ENCODE measurements around the gene A2ML1.
"Not testable (repeated sequence)": the region's sequence is repeated elsewhere in the genome, so short reads cannot be mapped to it uniquely, and the experiment has no call there.

The A2ML1 gene

GRCh38 chr12:8914716-8915526, 92.5 kb downstream of the A2ML1 start:
- no peaks in the 10 kb centered on the region for H3K36me3 ChIP-seq (ENCODE audit: control insufficient read depth, insufficient read depth, low read length)
- peak; percentile 67 for DNase-seq (ENCODE audit: extremely low read depth, insufficient read length)
- H3K4me3 ChIP-seq (replicated peaks; ENCODE audit: low read depth, low read length): peak overlapping the region; percentile 79
- no peaks in the 10 kb centered on the region for H3K27me3 ChIP-seq (replicated peaks; ENCODE audit: control insufficient read depth, insufficient read depth, low read length)
- TF ChIP-seq, protein P1, sequence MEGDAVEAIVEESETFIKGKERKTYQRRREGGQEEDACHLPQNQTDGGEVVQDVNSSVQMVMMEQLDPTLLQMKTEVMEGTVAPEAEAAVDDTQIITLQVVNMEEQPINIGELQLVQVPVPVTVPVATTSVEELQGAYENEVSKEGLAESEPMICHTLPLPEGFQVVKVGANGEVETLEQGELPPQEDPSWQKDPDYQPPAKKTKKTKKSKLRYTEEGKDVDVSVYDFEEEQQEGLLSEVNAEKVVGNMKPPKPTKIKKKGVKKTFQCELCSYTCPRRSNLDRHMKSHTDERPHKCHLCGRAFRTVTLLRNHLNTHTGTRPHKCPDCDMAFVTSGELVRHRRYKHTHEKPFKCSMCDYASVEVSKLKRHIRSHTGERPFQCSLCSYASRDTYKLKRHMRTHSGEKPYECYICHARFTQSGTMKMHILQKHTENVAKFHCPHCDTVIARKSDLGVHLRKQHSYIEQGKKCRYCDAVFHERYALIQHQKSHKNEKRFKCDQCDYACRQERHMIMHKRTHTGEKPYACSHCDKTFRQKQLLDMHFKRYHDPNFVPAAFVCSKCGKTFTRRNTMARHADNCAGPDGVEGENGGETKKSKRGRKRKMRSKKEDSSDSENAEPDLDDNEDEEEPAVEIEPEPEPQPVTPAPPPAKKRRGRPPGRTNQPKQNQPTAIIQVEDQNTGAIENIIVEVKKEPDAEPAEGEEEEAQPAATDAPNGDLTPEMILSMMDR (IDR thresholded peaks at IDR 0.05; ENCODE audit: insufficient read depth, low read length, poor library complexity, severe bottlenecking): no peak

GRCh38 chr12:8916154-8916553, 93.7 kb downstream of the A2ML1 start:
- Histone ChIP-seq H3K27me3 (replicated peaks; ENCODE audit: control insufficient read depth, insufficient read depth, low read length) (no peaks in the 10 kb centered on the region), H3K4me3 (replicated peaks; ENCODE audit: low read depth, low read length) (no peak overlapping the region), H3K36me3 (ENCODE audit: control insufficient read depth, insufficient read depth, low read length) (no peaks in the 10 kb centered on the region)
- no peak for DNase-seq (ENCODE audit: extremely low read depth, insufficient read length)
- TF ChIP-seq, protein P1 (IDR thresholded peaks at IDR 0.05; ENCODE audit: insufficient read depth, low read length, poor library complexity, severe bottlenecking): no peak

DNA sequence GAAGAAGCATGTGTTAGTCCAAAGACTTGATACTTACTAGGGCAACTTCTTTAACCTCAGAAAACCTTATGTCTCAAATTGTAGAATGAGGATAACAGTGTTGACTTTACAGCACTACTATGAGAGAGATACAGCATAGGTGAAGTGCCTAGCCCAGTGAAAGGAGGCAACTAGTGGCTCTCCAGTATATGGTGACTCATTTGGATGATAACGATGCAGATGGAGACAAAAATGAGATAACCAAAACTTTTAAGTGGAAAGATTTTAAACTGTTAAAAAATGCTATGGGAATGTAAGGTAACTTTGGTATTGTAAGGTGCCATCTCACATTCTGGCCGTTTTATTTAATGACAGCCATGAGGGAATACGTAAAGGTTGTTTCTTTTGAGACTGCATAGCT, 94.6 kb downstream of the A2ML1 start:
- no peak overlapping the region for H3K4me3 ChIP-seq (replicated peaks; ENCODE audit: low read depth, low read length)
- H3K36me3 ChIP-seq (ENCODE audit: control insufficient read depth, insufficient read depth, low read length): no peaks in the 10 kb centered on the region
- no peaks in the 10 kb centered on the region for H3K27me3 ChIP-seq (replicated peaks; ENCODE audit: control insufficient read depth, insufficient read depth, low read length)
- no peak for DNase-seq (ENCODE audit: extremely low read depth, insufficient read length)
- TF ChIP-seq, protein P1 (IDR thresholded peaks at IDR 0.05; ENCODE audit: insufficient read depth, low read length, poor library complexity, severe bottlenecking): no peak

- Histone ChIP-seq H3K4me3 (replicated peaks; ENCODE audit: low read depth, low read length) (no peak overlapping the region), H3K27me3 (replicated peaks; ENCODE audit: control insufficient read depth, insufficient read depth, low read length) (no peaks in the 10 kb centered on the region), H3K36me3 (ENCODE audit: control insufficient read depth, insufficient read depth, low read length) (no peaks in the 10 kb centered on the region)
- no peak for DNase-seq (ENCODE audit: extremely low read depth, insufficient read length)
- TF ChIP-seq, protein P1 (IDR thresholded peaks at IDR 0.05; ENCODE audit: insufficient read depth, low read length, poor library complexity, severe bottlenecking): no peak
Observed at GRCh38 chr12:8917751-8918150, 95.3 kb downstream of the A2ML1 start.

DNA sequence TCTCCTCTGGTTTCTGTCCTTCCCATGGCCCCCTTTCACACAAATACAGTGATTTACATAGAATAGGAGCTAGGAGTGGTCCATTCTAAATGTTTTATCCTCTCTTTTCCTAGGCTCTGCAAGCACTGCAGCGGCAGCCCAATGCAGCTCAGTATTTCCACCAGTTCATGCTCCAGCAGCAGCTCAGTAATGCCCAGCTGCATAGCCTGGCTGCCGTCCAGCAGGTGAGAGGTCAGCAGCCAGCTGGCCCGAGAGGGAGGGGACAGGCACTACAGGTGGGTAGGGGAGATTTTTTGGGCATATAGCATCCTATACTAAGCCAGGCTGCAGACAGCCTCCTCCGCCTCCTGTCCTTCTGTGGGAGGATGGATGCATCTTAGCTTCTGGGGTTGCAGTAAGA, 97.2 kb downstream of the A2ML1 start:
- H3K36me3 ChIP-seq (ENCODE audit: control insufficient read depth, insufficient read depth, low read length); DNase-seq (ENCODE audit: extremely low read depth, insufficient read length): not testable (repeated sequence)

DNA sequence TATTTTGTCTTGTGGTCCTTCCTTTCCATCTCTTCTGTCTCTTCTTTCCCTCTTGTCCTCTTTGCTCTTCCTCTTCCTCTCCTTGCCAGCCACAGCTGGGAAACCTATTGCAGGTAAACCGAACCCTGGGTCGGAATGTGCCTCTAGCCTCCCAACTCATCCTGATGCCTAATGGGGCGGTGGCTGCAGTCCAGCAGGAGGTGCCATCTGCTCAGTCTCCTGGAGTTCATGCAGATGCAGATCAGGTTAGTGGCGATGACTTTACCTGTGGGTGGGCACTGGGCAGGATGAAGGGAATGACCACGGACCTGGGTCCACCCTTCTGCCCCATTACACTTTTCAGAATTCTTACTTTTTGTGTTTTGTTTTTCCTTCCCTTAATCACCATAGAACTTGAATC, 100.1 kb downstream of the A2ML1 start:
- DNase-seq (ENCODE audit: extremely low read depth, insufficient read length): no peak
- H3K27me3 ChIP-seq (replicated peaks; ENCODE audit: control insufficient read depth, insufficient read depth, low read length): no peaks in the 10 kb centered on the region
- H3K36me3 ChIP-seq (ENCODE audit: control insufficient read depth, insufficient read depth, low read length): no peaks in the 10 kb centered on the region
- TF ChIP-seq, protein P1 (IDR thresholded peaks at IDR 0.05; ENCODE audit: insufficient read depth, low read length, poor library complexity, severe bottlenecking): peak; percentile 3
- H3K4me3 ChIP-seq (replicated peaks; ENCODE audit: low read depth, low read length): no peak overlapping the region

More for the DNA sequence above, 97.2 kb downstream of the A2ML1 start:
- not testable (repeated sequence) for H3K27me3 ChIP-seq (replicated peaks; ENCODE audit: control insufficient read depth, insufficient read depth, low read length); H3K4me3 ChIP-seq (replicated peaks; ENCODE audit: low read depth, low read length)
